Embryonic facial prominence (tissue), 1 donor: ENCODE measurements around the gene MIPOL1.

Experiments used
- DNase-seq: peaks from one replicate; pipeline ENCODE4 v3.0.0-alpha.2; 2016; ENCODE audit errors: extremely low spot score

Gene MIPOL1

DNA sequence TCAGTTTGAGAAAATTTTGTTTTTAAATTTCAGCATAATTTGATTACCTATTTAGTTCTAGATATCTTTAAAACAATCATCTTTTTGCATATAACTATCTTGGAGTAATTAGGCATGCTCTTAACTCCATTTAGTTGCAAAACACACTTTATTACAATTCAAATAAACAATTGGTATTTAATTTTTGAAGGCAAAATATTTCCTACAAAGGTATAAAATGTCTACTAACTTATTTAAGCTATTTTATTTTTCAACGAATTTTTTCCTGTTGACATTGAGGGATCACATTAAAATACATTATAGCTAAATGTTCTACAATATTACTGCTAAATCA lies 389.0 kb downstream of the MIPOL1 start:
- no peak for DNase-seq

DNA sequence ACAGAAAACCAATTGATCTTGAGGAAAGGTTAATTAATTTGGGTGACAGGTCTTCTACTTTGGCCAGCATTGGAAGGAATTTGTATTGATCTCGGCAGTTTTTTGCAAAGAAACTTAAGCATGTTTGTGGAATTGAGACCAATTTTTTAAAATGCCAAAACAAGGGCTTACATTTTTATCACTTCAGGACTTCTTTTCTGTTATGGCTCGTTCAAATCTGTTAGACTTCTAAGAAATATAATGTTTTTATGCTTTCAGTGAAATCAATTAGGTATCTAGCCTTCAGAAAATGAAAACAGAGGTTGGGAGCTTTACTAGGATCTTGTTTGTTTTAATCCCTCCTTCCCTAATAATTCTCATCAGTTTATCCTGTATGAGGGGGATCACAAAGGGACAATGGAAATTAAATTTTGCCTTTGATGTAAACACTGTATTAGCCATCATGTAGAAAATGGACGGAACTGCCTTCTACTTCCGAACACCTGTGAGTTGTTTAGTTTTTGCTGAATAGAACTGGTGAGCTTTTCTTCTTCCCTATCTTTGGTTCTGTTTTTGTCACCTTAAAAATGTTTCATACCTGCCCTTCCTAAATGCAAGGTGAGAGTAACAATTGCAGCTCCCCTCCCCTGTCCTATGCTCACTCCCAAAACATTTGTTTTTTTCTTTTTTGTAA lies 389.5 kb downstream of the MIPOL1 start:
- no peak for DNase-seq

DNA sequence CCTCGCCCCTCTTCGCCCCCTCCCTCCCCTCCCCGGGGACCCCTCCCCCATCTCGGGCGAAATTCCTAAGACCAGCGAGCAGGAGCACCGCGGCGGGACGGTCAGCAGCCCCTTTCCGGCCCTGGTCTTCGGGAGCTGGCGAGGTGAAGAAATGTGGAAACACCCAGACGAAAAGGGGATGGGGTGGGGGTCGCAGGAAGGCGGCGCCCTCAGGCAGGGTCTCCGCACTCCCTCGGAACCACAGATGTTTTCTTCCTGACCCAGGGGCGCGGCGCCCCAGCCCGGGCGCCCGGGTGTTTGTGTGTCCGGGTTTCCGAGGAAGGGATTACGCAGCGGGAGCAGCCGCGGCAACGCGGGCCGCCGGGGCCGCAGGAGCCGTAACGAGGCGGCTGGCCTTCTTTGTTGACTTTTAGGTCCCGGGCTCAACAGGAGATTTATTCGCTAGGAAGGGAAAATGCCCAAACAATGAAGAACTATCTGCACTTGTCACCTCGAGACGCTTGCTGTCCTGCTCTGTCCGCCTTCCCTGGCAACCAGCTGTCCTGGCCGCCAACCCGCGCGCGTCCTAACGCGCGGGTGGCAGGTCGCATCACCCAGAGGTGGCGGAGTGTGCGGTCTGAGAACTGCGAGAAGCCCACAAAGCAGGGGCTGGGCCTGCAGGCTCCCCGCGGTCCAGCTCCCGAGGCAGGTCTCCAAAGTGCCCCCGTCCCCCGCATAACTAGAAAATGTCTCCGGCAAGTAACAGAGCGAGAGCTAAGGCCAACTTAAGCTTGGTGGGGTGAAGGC lies 390.3 kb downstream of the MIPOL1 start:
- no peak for DNase-seq

DNA sequence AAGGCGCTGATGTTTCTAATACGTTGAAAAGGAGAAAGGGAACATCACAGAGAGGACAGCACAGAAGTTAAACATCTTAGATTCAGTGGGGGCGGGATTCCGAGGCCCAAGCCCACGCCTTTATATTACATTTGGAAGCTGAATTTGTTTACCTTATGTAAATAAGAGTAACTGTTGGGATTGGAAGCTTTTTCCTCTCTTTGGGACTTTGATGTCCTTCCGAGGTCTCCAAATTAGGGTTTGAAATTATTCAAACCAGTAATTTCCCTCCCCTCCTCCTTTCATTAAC lies 390.9 kb downstream of the MIPOL1 start:
- no peak for DNase-seq

DNA sequence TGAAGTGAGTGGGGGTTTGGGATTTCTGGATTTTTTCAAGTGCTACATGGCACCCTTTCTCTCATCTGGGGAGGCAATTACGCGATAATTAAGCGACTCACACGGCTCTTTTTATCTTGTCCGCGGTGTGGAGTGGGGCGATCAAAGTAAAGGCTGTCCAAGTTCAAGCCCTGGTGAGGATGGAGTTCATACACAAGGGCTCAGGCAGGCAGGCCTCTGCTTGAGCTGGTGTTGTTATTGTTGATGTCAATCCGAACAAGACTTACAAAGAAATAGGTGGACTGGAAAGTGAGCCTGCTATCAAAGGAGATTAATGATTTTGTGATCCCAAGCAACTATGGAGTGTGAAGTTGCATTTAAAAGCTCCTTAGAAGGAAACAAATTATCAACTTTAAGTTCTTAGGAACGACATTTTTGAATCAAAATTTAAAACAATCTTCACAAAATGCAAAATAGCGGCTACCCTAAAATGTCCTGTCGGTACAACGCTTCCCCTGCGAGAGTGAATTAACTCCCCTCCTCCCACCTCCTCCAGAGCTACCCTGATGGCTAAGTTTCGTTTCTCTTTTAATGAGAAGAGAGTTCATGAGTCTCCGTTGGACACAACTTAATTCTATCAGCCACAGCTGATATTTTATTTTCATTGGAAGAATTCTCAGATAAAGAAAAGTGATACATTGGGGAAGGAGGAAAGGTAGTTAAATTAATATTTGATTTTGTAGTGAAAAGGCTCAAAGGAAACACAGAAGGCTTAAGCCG lies 391.4 kb downstream of the MIPOL1 start:
- no peak for DNase-seq

DNA sequence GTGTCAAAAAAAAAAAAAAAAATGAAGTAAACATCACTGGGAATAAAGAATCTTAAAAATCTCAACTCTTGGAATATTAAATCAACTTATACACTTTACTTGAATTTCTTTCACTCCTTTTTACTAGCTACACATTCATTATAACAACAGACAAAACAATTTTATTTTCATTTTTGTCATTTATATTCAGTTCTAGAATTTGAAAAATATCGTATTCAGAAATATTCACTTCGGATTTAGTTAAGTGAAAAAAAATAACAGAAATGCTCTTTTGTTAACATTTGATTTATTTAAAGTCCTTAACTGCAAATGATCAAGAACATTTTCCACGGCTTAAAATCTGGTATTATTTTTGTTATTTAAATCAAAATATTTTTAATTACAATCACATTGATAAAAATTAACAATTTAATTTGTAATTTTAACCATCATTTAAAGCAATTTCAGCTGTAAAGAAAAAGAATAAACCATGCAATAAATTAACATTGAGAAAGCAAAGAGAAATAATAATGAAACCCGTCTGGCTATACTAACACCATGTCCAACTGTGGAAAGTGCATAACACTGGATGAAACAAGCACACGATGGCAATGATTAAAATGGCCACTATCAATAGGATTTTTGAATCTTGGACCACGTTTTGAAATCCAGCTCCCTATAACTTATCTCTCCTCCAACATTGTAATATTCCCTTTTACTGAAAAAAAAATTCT lies 392.1 kb downstream of the MIPOL1 start:
- no peak for DNase-seq

DNA sequence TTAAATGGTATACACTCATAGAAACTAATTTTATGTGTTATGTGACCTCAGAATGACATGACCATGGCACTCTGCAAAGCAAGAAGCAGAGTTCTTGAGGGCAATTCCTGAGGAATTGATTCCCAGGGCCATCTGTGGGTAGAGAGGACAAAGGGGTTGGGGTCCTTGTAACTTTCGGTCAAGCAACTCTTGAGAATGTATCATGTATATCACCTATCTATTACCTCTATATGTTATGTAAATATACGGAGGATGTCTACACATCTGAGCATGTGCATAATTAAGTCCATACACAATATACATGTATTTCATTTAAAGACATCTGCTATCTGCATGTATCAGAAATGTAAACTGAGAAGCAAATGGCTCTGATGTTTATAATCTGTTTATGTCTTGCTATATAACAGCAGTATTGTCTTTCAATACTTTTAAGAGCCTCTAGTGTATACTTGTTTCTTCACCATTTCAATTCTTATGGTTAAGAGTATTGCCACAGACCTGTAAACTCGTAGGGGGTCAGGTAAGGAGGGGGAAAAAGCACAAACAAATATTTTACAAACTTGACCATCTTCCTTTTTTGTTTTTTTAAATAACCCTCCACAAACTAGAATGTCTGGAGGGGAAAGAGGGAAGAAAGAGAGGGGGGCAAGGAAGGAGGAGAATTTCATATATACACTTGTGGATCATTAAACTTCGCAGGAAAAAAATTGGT lies 392.8 kb downstream of the MIPOL1 start:
- no peak for DNase-seq

DNA sequence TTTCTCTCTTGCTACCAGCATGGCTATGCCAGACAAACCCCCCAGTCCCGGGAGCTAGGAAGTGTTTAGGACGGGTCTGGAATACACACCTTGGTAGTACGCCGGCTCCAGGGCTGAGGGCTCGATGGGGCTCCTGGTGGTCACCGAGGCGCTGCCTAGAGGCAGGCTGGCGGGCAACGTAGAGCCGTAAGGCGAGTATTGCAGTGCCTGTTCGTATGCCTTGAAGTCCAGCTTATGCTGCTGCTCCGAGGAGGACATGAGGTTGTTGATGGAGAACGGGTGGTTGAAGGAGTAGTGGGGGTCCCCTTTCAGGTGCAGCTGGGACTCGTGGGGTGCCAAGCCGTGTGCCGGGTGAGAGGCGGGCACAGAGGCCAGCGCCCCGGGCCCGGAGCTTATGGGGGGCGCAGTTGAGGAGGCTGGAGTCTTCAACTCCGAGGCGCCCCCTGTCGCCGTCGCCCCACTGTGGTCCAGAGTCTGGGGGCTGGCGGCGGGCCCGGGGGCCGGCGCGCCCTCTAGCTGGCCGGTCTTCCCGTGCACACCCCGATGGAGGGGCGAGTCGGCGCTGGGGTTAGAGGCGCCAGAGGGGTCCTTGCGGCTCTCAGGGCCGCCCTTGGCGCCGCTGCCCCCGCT lies 393.7 kb downstream of the MIPOL1 start:
- no peak for DNase-seq

DNA sequence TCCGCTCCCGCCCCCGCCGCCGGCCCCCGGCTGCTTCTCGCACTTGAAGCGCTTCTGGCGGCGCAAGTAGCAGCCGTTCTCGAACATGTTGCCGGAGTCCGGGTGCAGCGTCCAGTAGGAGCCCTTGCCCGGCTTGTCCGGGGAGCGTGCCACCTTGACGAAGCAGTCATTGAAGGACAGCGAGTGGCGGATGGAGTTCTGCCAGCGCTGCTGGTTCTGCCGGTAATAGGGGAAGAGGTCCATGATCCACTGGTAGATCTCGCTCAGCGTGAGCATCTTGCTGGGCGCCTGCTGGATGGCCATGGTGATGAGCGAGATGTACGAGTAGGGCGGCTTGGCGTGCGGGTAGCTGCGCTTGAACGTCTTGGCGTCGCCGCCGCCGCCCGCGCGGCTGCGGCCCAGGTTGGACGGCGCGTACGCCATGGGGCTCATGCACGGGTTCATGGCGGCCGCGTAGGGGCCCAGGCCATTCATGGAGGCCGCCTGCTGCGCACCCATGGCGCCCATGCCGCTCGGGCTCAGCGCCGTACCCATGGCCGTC lies 394.3 kb downstream of the MIPOL1 start:
- DNase-seq: no peak

DNA sequence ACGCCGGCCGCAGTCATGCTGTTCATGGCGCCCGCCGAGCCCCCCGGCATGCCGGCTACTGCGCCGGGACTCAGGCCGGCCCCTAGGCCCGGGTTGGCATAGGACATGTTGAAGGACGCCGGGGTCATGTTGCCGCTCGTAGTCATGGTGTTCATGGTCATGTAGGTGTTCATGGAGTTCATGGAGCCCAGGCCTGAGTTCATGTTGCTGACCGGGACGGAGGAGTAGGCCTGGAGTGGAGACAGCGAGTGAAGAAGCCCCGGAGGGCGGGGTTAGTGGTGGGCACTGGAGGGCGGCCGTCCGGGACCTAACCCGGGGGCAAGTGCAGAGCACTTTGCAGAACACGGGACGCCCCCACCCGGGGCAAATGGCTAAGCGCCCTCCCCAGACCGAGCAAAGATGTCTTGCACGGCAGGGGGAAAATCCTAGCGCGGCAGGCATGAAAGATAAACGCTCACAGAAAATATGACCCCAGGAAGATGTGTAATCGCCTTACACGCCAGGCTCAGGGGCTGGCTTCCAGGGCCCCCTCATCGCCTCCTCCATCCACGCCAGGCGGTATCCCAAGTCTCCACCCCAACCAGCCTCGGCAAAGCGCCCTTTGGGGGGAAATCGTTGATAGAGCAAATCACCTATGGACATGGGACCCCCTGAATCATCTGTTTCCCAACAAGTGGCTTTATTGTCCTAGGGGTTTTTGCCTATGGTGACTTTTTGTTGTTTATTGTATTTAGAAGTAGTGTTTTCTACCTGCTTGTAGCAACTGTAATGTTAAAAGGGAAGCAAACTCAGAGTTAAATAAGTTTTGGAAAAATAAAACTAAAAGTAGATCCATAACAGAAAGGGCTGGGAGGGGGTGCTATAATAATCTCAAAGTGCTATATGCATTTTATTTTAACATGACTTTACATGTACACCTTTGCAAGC lies 395.0 kb downstream of the MIPOL1 start:
- DNase-seq: no peak

DNA sequence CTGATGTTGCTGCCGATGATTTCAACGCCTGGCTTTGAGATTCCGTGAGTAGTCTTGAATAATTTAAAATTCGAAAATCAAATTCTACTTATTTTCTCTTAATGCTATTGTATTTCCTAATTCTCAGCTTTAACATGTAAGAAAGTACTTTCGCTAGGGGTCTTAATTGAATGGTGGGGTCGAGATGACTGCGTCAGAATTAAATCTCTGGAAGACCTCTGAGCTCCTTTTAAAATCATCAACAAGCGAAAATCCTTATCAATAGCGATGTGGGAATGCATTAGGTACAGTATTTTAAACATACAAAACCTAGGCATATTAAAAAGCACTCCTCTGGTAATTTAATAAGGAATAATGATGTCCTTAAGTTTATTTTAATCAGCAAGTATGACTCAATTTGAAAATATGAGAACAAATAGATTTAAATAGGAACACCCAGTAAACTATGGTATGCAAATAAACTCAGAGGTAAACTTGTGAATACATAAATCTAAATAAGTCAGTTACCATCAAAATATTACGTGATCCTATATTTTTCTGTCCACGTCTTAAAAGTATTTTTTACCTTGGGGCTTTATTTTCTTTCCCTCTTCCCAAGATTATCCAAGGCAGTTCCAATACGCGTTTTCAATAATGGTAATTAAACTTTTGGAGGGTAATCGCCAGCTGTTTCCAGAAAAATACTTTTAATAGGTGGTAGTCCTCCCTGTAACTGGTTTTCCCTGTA lies 395.9 kb downstream of the MIPOL1 start:
- no peak for DNase-seq

DNA sequence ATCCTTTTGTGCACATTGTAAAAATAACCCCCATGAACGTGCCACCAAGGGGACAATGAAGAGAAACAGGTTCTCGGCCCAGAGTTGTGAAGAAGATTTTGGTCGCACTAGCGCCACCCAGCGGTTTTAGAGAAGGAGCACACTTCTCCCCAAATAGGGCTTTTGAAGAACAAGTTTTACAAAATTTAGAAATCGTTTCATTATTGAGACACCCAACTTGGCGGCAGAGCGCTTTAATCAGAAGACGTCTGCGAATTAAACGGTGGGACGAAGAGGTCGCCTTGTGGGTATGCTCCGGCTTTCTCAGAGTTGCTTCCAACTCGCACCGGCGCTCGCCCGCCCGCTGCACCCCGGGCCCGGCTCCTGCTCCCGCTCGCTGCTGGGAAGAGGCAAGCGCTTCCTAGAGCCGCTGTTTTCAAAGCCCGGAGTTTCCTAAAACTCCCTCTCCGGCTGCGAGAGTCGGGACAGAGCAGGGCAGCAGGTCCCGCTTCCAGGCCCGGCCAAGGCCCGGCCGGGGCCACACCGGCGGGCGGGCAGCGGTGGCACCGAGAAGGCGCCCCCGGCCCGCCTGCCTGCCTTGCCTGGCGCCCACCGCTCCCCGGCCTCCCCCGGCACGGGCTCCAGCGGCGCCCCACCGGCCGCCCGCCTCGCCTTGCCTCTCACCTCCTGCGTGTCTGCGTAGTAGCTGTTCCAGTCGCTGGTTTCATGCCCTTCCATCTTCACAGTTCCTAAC lies 396.7 kb downstream of the MIPOL1 start:
- DNase-seq: peak; percentile 65

DNA sequence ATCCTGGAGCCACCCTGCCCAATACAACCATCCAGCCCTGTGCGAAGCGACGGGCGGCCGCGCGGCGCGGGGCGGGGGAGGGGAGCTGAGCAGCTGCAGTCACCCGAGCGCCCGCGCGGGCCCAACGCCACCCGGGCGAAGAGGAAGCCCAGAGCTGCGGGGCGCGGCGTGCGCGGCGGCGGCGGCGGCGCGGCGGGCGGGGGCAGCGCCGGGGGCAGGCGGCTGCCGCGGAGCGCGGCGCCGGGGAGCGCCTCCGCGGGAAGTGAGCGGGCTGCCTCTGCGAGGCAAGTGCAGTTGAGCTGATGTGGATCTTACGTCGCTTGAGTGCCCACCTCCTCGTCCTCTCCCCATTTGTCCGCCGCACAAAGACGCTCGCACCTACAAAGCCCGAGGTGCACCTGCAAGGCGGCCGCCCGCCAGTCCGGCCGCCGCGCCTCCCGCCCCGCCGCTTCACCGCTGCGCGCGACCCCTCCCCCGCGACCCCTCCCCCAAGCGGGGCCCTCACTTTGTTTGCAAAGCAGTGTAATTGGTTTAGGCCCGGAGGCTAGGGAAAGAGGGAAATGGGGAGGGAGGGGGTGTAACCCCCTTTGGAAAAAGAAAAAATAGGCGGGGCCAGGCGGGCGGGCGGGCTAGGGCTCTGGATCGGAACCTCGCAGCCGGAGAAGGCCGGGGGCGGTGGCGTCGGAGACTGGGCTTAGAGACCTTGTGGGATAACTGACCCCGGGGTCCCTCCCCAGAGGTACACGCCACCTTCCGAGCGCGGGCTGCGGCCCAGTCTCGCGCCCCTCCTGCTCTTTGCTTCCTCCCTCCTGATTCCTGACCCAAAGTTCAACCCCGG lies 397.5 kb downstream of the MIPOL1 start, which contains the start of the genes FOXA1 and TTC6:
Gene FOXA1, minus strand, starts transcription at position 279 of the 838 bp plus-strand sequence. Its CDS starts 277 bp downstream, at position 2.
Gene TTC6, plus strand, starts transcription at position 659 of the 838 bp plus-strand sequence. CDS start 26,436 bp downstream, outside the sequence.
- DNase-seq: no peak

DNA sequence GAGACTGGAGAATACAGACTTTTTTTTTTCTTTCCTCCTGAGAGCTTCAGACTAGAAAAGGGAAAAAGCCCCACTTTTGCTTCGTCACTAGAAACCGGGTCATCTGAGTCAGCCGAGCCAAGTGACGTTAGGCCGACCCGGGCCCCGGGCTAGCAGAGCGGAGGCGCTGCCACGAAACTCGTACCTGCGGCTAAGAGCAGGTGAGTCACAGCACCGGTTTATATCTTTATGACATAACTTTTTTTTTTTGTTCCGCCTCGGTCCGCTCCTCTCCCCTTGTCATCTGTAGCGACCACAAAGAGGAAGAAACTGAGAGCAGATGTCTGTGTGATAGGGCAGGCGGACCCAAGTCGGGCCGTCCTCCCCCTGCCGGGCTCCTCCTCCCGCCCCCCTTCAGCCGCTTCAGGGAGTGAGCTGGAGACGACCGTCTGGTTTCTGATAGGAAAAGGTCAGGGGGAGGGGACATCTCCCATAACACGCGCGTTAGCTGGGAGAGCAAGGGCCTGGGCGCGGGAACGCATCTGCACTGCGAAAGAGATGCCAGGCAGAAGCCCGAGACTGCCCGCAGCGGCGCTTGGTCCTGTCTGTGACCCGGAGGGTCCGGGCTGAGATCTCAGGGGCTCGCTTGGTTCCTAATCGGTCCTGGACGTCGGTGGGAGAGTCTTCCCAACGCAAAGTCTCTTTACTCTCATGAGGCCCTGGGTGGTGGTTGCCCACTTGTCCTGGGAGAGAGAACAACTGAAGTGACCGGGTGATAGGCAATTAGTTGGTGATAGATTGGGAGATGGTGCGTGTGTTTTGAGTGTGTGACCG lies 398.3 kb downstream of the MIPOL1 start:
- no peak for DNase-seq

DNA sequence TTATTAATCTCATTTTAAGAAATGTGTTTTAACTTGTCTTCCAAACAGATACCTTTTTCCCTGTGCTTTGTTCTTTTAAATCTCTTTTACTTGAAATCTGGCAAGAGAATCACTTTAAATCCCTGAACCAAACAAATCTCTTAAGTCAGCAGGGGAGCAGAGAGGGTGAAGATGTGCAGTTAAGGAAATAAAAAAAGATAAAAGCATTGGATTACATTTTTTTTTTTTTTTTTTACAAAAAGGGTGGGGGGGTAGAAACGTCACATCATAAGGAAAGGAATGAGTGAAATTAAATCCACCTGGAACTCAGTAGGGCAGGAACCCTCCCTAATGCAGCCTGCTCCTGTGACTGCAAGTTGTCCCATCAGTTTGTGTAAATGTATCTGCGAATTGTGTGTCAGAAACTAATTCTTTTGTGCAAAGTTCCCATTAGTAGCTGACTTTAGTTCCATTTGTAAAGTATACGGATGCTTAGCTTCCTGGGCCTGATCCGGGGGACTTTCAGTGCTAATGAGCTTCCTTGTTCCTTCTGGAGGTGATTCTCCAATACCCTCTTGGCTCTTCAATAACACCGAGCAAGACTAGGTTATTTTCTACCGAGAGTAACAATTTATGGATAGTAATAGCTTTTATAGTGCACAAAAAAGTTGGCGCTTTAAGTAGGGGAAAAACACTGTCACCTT lies 399.2 kb downstream of the MIPOL1 start:
- no peak for DNase-seq

DNA sequence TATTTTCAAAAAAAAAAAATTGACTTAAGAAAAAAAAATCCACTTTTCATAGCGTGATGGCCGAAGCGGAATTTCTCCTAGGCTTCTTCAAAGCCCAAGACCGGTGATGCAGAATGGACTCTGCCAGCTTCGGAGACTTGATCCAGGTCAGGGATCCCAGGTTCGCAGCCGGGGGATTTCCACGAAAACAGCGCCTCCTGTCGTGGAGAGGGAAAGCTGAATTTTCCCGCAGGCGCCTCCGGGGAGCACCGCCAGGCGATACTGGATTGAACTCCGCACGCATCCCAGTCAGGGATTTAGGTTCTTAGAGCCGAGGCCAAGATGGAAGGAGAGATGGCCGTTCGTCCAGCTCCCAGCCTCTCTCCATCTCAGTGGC lies 399.8 kb downstream of the MIPOL1 start:
- no peak for DNase-seq
